NCI-H526 (cell line): ENCODE results near the gene CUX1.

Experiments used
- DNase-seq, 2 experiments: peaks; one replicate each; lab custom pipeline; 2025; lab: John Stamatoyannopoulos, UW

Gene CUX1

DNA sequence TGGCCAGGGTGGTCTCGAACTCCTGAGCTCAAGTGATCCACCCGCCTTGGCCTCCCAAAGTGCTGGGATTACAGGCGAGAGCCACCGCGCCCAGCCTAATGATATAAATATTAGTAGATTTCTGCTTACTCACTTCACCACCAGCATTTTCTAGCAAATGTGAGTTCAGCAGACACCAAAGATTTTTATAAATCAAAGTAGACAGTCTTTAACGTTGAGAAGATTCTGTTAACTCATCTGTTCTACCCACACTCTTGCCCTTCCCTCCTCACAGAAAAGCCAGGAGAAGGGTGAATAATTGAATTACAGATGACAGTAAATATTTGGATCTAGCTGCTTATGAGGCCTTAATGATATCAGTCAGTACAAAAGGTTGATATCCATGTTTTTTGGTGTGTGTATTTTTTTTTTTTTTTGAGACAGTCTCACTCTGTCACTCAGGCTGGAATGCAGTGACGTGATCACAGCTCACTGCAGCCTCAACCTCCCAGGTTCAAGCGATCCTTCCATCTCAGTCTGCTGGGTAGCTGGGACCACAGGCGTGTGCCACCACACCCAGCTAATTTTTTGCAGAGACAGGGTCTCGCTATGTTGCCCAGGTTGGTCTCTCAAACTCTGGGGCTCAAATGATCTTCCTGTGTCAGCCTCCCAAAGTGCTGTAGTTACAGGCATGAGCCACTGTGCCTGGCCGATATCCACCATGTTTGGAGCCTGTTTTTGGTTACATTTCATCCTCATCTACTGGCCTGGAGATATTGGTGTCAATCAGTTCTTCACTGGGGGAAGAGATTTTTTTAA is 120.5 kb downstream of the CUX1 start:
- DNase-seq: no peak

DNA sequence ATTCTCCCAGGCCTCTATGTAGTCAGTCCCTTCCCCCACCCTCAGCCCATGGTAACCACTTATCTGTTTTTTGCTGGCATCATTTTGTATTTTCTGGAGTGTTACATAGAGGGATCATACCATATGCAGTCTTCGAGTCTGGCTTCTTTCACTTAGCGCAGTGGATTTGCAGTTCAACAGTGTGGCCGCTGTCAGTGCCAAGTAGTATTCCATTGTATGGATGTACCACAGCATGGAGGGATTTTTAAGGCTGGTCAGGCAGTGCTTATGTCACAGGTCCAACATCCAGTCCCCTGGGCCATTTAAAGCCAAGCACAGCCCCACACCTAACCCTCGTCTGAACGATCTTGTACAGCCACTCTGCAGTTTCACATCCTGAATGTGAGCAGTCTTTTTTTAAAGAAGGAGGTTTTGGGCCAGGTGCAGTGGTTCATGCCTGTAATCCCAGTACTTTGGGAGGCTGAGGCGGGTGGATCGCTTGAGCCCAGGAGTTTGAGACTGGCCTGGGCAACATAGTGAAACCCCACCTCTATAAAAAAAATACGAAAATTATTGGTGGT is 121.8 kb downstream of the CUX1 start:
- DNase-seq: no peak

DNA sequence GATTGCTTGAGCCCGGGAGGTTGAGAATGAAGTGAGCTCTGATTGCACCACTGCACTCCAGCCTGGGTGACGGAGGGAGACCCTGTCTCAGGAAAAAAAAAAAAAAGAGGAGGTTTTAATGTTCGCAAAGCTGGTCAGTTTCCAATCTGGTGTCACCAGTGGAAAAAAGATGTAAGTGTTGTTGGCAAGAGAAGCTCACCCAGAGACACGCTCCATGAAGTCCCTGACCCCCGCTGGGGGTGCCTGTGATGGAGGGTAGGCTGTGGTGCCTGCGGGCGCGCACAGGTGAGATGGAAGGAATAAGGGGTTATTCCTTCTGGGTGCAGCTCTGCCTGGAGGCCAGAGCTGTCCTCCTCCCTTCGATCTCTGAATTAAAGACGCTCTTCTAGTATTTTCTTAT is 122.7 kb downstream of the CUX1 start:
- no peak for DNase-seq

- DNase-seq: peak; percentile 90 to 94
These were observed 123.4 kb downstream of the CUX1 start for GRCh38 chr7:101940830-101941229.

DNA sequence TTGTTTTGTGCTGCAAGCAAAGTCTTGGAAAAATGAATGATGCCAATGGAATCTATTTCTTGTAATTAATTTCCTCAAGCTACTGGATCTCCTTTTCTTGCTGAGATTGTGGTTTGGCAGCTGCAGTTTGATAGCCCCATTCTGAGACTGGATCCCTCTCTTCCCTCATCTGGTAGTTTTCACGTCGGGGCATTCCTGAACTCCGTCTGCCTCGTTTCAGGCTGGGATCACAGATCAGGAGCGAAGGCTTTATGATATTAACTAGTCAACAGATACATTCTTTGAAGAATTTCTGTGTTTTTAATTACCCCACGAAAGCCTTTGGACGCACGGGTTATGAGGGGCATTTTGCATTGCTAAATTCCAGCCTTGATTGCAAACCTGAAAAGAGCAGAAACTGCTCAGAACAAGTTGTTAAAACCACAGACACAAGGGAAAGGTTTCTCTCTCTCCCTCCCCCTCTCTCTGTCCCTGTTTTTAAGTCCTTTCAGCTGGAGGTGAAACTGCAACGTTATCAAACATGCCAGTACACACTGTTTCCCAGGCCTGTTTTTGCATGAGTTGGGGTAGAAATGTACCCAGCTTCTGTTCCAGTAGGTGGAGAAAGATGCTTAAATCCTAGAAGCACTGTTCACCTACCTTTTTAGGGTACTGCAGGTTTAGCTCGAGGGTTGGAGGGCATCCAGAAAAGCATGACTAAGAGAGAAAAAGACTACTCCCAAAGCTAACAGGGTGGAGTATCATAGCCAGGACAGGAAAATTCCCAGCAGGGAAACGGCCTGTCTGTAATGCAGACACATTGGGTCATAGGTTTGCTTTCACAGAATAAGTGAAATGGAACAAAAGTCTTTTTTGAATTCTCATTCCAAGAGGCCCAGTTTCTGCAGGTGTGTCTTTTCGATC is 124.3 kb downstream of the CUX1 start:
- no peak for DNase-seq

DNA sequence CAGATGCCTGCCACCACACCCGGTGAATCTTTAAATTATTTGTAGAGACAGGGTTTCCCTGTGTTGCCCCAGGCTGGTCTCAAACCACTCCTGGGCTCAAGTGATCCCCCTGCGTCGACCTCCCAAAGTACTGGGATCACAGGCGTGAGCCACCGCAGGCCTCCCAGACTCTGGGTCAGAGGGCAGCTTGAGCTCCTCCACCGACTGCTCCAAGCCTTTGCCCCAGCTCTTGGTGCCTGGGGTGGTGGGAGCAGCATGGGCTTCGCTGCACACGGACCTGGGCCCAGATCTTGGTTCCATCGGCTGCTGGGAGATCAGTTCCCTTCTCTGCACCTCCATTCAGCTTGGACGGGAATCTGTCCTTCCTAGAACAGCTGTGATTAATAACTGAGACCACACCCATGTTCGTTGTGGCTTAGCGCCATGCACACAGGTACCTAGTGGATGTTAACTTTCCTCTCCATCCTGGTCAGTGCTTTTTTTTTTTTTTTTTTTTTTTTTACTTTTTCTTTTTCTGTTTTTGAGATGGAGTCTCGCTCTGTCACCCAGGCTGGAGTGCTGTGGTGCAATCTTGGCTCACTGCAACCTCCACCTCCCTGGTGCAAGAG is 125.3 kb downstream of the CUX1 start:
- DNase-seq: no peak

DNA sequence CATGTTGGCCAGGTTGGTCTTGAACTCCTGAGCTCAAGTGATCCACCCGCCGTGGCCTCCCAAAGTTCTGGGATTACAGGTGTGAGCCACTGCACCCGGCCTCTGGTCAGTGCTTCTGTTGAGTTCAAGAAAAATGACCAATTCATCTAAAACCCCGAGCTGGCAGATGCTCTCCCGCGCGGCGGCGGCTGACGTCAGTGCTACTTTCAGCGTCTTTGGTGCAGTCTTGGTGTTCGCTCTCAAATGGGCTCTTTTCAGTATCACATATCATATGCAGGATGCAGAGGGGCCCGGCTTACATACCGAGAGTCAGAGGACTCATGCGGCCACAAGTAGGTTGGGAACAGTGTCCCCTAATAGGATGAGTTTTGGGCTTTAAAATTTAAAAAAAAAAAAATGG is 125.9 kb downstream of the CUX1 start:
- no peak for DNase-seq

DNA sequence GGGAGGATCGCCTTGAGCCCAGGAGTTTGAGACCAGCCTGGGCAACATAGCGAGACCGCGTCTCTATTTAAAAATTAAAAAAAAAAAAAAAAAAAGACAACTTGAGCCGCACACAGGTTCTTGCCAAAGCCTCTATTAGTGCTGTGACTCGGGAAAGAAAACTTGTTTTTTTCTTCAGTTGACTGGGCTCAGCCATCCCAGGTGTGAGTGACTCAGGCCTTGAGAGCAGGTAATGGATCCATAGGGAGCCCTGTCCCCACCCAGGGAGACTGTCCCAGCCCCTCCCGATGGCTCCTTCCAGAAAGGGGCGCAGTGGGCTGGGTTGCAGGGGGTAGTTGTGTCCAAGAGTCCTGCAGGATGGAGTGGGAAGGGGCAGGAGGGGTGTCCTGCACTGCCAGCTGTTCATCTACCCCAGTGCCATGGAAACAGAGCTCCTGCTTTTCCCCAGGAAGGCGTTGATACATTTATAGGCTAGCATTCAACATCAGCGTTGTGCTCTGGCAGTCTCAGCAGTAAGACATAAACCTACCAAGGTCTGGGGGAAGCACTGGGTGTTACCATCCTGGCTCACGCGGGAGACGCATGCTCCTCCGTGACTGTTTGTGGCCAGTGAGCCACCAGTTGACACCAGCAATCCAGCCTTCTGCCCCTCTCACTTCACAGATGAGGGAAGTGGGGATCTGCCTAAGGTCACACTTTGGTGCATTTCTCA is 126.6 kb downstream of the CUX1 start:
- DNase-seq: no peak

DNA sequence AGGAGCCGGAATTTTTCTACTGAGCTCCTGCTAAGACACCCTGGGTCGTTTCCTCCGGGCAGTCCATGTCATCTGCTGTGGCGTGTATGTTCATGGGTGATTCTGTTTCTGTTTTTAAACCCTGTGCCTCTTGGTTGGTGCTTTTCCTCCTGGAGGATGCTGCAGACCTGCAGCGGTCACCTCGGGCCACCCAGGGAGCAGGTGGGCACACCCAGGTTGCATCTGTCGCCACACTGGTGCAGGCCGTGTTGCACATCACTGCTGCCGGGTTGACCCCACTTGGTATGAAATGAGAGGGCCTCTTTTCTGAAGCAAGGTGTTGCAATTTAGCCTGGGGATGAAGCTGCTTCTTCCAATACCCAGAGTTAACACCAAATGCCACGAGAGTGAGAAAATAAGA is 127.2 kb downstream of the CUX1 start:
- no peak for DNase-seq

DNA sequence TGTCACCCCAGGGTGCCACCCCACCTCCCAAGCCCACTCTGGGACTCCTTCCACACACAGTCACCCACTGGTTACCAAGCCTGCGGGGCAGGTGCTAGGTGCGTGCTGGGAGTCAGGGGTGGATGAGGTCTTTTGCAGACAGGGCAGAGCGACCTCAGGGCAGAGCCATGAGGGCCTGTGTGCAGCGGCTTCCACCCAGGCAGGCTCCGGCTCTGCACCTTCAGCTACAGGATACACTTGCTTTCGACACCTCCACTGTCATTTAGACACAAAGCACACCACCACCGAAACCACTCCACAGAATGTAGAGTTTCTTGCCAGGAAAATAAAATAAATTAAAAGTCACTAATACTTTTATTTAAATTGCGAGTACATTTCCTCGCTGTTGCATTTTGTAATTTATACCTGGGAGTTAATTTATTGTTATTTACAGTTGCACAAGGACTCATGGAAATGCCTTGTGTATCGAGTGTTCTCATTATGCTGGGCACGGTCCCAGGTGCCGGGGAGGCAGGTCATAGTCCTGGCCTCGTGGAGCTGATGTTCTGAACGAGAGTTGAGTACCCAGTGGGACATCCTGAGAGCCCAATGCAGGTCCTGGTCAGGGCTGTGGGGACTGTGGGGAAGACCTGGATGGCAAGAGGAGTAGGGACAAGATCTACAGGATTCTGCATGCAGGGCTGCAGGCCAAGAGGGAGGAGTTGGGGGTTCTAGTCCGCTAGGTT is 127.8 kb downstream of the CUX1 start:
- DNase-seq: no peak

DNA sequence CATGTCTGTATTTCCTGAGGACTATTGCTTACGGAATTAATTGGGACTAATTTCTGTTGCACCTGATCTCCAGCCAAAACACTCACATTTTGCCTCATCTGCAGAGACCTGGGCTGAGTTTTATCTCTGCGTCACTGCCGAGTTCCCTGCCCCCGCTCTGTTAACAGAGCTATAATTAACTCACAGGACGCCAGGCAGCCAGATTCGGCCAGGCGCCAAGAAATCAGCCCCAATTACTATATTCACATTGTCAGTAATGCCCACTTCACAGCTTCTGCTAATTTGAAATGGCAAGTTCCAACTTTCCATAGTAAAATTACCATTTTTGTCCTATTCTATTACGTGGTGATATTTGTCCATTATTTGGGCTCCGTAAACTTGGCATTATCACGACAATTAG is 130.5 kb downstream of the CUX1 start:
- no peak for DNase-seq

DNA sequence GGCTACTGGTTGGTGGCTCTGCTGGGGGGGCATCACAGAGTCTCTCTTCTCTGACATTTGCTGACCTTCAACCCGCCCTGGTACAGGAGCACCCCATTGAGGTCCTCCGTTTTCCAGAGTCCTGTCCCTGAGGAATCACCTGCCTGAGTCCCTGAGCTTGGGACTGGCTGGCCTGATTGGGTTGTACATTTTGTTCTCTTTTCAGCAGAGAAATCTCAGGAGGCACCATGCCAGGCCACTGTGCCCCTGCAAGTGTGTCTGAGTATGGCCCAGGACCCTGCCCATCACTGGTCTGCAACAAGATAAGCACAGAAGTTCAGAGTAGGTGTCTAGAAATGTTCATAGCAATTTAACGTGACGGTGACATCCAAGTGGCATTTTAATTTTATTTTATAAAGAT is 131.2 kb downstream of the CUX1 start:
- no peak for DNase-seq

DNA sequence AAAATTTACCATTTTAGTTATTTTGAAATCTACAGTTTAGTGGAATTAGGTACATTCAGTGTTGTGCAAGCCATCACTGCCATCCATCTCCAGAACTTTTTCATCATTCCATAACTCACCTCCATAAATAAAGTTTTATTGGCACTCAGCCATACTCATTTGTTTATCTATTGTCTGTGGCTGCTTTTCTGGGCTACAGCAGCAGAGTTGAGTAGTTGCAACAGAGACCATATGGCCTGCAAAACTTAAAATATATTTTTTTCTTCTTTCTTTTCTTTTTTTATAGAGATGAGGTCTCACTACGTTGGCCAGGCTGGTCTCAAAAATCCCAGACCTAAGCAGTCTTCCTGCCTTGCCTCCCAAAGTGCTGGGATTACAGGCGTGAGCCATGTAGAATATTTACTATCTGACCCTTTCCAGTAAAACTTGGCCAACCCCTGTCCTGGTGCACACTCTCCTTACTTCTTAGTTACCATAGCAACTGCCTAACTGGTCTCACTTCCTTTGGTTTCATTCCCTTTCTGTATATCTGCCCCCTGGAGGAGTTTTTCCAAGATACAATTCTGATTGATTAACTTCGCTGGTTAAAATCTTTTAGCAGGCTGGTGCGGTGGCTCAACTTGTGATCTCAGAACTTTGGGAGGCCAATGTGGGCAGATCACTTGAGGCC is 133.2 kb downstream of the CUX1 start:
- DNase-seq: no peak

DNA sequence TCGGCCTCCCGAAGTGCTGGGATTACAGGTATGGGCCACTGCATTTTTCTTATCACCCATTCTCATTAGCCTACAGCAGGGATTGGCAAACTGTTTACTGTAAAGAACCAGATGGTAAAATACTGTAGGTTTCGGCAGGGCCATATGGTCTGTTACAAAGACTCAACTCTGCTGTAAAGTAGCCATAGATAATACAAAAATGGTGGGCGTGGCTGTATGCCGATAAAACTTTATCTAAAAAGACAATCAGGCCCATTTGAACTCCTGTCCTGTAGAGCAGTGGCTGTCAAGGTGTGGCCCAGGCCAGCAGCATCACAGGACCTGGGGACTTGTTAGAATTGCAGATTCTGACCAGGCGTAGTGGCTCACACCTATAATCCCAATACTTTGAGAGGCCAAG is 134.3 kb downstream of the CUX1 start:
- no peak for DNase-seq

DNA sequence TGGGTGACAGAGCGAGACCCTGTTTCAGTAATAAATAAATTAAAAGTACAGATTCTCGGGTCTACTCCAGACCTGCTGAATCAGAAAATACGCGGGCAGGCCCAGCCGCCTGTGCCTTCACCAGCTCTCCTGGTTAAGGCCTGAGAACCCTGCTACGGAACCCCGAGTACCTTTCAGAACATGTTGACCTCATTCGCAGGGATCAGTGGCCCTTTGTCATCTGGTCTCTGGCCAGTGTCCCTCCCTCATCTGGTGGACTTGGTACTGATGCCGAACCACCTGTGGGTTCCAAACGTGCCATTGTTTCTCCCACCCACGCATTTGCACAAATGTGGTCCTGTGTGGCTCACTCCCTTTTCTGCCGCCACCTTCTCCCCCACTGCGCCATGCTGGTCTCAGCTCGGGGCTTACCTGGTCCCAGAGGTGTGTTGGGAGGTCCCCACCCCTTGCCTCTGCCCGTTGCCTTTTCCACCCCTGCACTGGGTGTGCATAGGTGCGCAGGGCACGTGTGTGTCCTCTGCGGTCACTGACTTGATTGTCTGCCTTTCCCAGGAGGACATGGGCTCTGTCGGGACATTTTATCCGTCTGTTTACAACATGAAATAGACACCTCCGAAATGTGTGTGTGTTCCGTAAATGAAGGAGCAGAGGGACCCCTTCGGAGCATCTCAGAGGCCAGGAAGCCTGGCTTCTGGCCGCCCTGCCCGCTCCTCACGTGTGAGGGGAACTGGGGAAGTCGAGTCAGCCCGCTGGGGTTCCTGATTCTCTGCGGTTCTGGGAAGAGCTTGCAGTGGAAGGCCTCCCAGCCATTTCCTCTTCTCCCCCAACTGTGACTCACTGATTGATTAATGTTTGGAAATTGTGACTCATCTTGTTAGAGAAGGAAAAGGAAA is 135.2 kb downstream of the CUX1 start:
- no peak for DNase-seq

DNA sequence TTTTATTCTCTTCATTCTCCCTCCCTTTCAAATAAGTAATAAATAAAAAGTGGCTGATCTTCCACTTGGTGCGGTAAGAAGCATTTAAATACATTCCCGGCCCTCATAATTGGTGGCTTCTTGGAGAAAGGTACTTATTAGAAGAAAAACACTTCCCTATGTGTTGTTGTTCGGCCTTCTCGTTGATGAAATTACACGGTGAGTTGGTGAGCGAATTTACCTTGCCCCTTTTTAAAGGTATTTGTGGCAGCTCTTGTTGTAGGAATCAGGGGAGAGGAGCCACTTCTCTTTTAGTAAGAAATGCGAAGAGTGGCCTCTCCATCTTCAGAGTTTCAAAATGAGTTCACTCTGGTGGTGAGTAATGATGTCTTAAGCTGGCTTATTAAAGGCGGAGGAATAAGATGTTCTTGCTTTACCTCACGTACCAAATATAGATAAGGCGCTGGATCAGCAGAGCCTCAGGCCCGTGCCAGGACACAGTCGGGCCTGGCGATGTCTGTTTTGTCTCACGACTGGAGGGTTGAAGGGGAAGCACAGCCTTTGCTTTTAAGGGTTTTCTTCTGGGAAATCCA is 135.9 kb downstream of the CUX1 start:
- no peak for DNase-seq

- DNase-seq: no peak
These were observed 137.1 kb downstream of the CUX1 start for GRCh38 chr7:101954499-101954898.

- DNase-seq: no peak
These were observed 138.7 kb downstream of the CUX1 start for GRCh38 chr7:101956130-101956529.
